HL-60 (cell line): ENCODE measurements around the gene USH2A.

Experiments used
- CTCF ChIP-seq: IDR thresholded peaks from one replicate; pipeline ENCODE4 v1.5.1; 2011; ENCODE audit warnings: low read length, control low read depth, inconsistent platforms; ENCODE audit not compliant: insufficient read depth
- GABPA ChIP-seq: IDR thresholded peaks from 2 replicates; pipeline ENCODE4 v1.6.1; 2012; ENCODE audit warnings: low read depth
- POLR2AphosphoS5 ChIP-seq: IDR thresholded peaks from 2 replicates; pipeline ENCODE4 v1.6.1; 2012; ENCODE audit warnings: low read depth
- SPI1 ChIP-seq: IDR thresholded peaks from 2 replicates; pipeline ENCODE4 v1.6.1; 2012; ENCODE audit warnings: low read depth, mild to moderate bottlenecking, borderline replicate concordance

- no peak for TF ChIP-seq CTCF
- no peak for TF ChIP-seq SPI1
- no peak for TF ChIP-seq GABPA
- TF ChIP-seq POLR2AphosphoS5 = no peak
These were observed 246.3 kb downstream of the USH2A start for GRCh38 chr1:216176970-216177369.
